Hepatocyte (in vitro differentiated cells): ENCODE data around the gene TCP11L2.

Source experiments
- EZH2 ChIP-seq: fragments of 200-600 bp; sonication (generic); IDR thresholded peaks from 2 replicates; pipeline ENCODE4 v1.6.1; 2016; ENCODE audit warnings: antibody characterized with exemption, mild to moderate bottlenecking, borderline replicate concordance
- TF ChIP-seq, protein P1 (sequence below): fragments of 200-600 bp; sonication (generic); IDR thresholded peaks from 2 replicates; pipeline ENCODE4 v1.5.1; 2016; ENCODE audit warnings: antibody characterized with exemption, mild to moderate bottlenecking; ENCODE audit not compliant: poor library complexity

DNA sequence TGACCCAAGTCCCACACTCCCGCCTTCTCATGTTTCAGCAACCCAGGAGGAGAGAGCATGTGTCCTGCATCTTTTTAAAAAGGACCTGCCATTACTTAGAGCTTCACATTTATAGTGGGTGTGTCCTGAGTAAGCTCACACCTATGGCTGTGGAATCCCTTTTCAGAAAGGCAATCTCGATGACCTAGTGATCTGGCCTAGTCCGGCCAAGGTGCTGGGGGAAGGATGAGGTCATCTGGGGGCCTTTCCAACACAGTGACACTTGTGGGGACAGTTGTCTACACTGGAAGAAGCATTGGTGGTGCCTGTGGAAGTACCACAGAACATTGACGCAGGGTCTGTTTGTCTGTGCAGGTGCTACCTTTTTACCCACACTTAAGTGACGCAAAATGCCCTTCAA lies 8.2 kb downstream of the TCP11L2 start:
- TF ChIP-seq, protein P1, sequence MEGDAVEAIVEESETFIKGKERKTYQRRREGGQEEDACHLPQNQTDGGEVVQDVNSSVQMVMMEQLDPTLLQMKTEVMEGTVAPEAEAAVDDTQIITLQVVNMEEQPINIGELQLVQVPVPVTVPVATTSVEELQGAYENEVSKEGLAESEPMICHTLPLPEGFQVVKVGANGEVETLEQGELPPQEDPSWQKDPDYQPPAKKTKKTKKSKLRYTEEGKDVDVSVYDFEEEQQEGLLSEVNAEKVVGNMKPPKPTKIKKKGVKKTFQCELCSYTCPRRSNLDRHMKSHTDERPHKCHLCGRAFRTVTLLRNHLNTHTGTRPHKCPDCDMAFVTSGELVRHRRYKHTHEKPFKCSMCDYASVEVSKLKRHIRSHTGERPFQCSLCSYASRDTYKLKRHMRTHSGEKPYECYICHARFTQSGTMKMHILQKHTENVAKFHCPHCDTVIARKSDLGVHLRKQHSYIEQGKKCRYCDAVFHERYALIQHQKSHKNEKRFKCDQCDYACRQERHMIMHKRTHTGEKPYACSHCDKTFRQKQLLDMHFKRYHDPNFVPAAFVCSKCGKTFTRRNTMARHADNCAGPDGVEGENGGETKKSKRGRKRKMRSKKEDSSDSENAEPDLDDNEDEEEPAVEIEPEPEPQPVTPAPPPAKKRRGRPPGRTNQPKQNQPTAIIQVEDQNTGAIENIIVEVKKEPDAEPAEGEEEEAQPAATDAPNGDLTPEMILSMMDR: no peak
- no peak for TF ChIP-seq EZH2
